ENCODE measurements around the gene FTL. TPM values are rescaled to one million over a fixed set of nuclear protein-coding genes. Genes with fewer than 3 reads are reported as not detected.

FTL gene
- total RNA-seq, 1 donor from 2014 or later = 834 TPM

- Histone ChIP-seq H3K4me3 (peak overlapping the region; percentile 88), H3K27me3 (ENCODE audit: low read depth) (no peaks in the 10 kb centered on the region), H3K4me1 (peaks cover 69% of the 10 kb centered on the region), H3K9me3 (replicated peaks) (no peaks in the 10 kb centered on the region), H3K27ac (replicated peaks) (peak overlapping the region; percentile 94), H3K36me3 (peaks cover 29% of the 10 kb centered on the region)
- no peak for TF ChIP-seq CTCF (IDR thresholded peaks at IDR 0.05; ENCODE audit: borderline replicate concordance)
- intact Hi-C loops (cut with micrococcal nuclease) = no loop called here
- DNase-seq = peak; percentile 30
Measured at GRCh38 chr19:48964205-48965039, 687 bp upstream of the FTL start.

- TF ChIP-seq CTCF (IDR thresholded peaks at IDR 0.05; ENCODE audit: borderline replicate concordance) = no peak
Measured at GRCh38 chr19:48965806-48966540, 864 bp downstream of the FTL start.

GRCh38 chr19:48966541-48967345 is 1.6 kb downstream of the FTL start:
- Histone ChIP-seq H3K4me3 (peak overlapping the region; percentile 88), H3K36me3 (peaks cover 48% of the 10 kb centered on the region), H3K9me3 (replicated peaks) (no peaks in the 10 kb centered on the region), H3K27me3 (ENCODE audit: low read depth) (no peaks in the 10 kb centered on the region), H3K4me1 (peaks cover 88% of the 10 kb centered on the region), H3K27ac (replicated peaks) (peak overlapping the region; percentile 94)
- TF ChIP-seq CTCF (IDR thresholded peaks at IDR 0.05; ENCODE audit: borderline replicate concordance) = no peak
- no peak for DNase-seq
- intact Hi-C loops (cut with micrococcal nuclease) = no loop called here

More at GRCh38 chr19:48965806-48966540, 864 bp downstream of the FTL start:
- no peaks in the 10 kb centered on the region for H3K9me3 ChIP-seq (replicated peaks)
- H3K27ac ChIP-seq (replicated peaks) = peak overlapping the region; percentile 94
- intact Hi-C loops (cut with micrococcal nuclease) = no loop called here
- DNase-seq = peak; percentile 89
- peak overlapping the region; percentile 88 for H3K4me3 ChIP-seq
- peaks cover 85% of the 10 kb centered on the region for H3K4me1 ChIP-seq
- peaks cover 43% of the 10 kb centered on the region for H3K36me3 ChIP-seq
- H3K27me3 ChIP-seq (ENCODE audit: low read depth) = no peaks in the 10 kb centered on the region

GRCh38 chr19:48967346-48968178 is 2.5 kb downstream of the FTL start:
- intact Hi-C loops (cut with micrococcal nuclease) = no loop called here
- Histone ChIP-seq H3K27me3 (ENCODE audit: low read depth) (no peaks in the 10 kb centered on the region), H3K4me3 (peak overlapping the region; percentile 88), H3K36me3 (peaks cover 56% of the 10 kb centered on the region), H3K4me1 (peaks cover 81% of the 10 kb centered on the region), H3K9me3 (replicated peaks) (no peaks in the 10 kb centered on the region), H3K27ac (replicated peaks) (peak overlapping the region; percentile 94)
- TF ChIP-seq CTCF (IDR thresholded peaks at IDR 0.05; ENCODE audit: borderline replicate concordance) = no peak
- peak; percentile 36 for DNase-seq

Data from left ventricle myocardium inferior (tissue), 1 donor.